ENCODE results near the gene COMMD2. TPM values are rescaled to one million over a fixed set of nuclear protein-coding genes. Genes with fewer than 3 reads are reported as not detected.

COMMD2 gene
- total RNA-seq, 1 donor from 2014 or later, result 22.4 TPM

- Histone ChIP-seq H3K9me3 (ENCODE audit: control insufficient read depth in 3 of 3, low read length in 3 of 3) (no peaks in the 10 kb centered on the region), H3K36me3 (ENCODE audit: control insufficient read depth in 3 of 3, insufficient read depth in 3 of 3, low read length in 3 of 3) (no peaks in the 10 kb centered on the region), H3K4me3 (ENCODE audit: low read length in 3 of 3) (no peak overlapping the region), H3K9ac (ENCODE audit: low read depth in 1 of 3, low read length in 3 of 3) (no peak overlapping the region), H3K27me3 (ENCODE audit: control insufficient read depth in 3 of 3, insufficient read depth in 3 of 3, low read length in 3 of 3) (no peaks in the 10 kb centered on the region), H3K4me1 (ENCODE audit: control insufficient read depth in 3 of 3, insufficient read depth in 3 of 3, low read length in 3 of 3) (peaks cover 0 to 3% (median 0%) of the 10 kb centered on the region in 3 donors), H3K27ac (ENCODE audit: low read depth, low read length) (no peak overlapping the region)
These were observed 38.3 kb downstream of the COMMD2 start for GRCh38 chr3:149713730-149714654.

GRCh38 chr3:149706905-149707304 is 45.4 kb downstream of the COMMD2 start:
- H3K27ac ChIP-seq (ENCODE audit: low read depth, low read length), result no peak overlapping the region

GRCh38 chr3:149705416-149705815 is 46.9 kb downstream of the COMMD2 start:
- Histone ChIP-seq H3K4me1 (ENCODE audit: control insufficient read depth in 3 of 3, insufficient read depth in 3 of 3, low read length in 3 of 3) (no peaks in the 10 kb centered on the region), H3K9me3 (ENCODE audit: control insufficient read depth in 3 of 3, low read length in 3 of 3) (no peaks in the 10 kb centered on the region), H3K27me3 (ENCODE audit: control insufficient read depth in 3 of 3, insufficient read depth in 3 of 3, low read length in 3 of 3) (no peaks in the 10 kb centered on the region), H3K36me3 (ENCODE audit: control insufficient read depth in 3 of 3, insufficient read depth in 3 of 3, low read length in 3 of 3) (no peaks in the 10 kb centered on the region), H3K27ac (ENCODE audit: low read depth, low read length) (no peak overlapping the region), H3K4me3 (ENCODE audit: low read length in 3 of 3) (no peak overlapping the region), H3K9ac (ENCODE audit: low read depth in 1 of 3, low read length in 3 of 3) (no peak overlapping the region)

More at GRCh38 chr3:149706905-149707304, 45.4 kb downstream of the COMMD2 start:
- H3K9me3 ChIP-seq (ENCODE audit: control insufficient read depth in 3 of 3, low read length in 3 of 3), result no peaks in the 10 kb centered on the region
- no peaks in the 10 kb centered on the region for H3K36me3 ChIP-seq (ENCODE audit: control insufficient read depth in 3 of 3, insufficient read depth in 3 of 3, low read length in 3 of 3)
- no peaks in the 10 kb centered on the region for H3K4me1 ChIP-seq (ENCODE audit: control insufficient read depth in 3 of 3, insufficient read depth in 3 of 3, low read length in 3 of 3)
- H3K9ac ChIP-seq (ENCODE audit: low read depth in 1 of 3, low read length in 3 of 3), result no peak overlapping the region
- H3K4me3 ChIP-seq (ENCODE audit: low read length in 3 of 3), result no peak overlapping the region
- no peaks in the 10 kb centered on the region for H3K27me3 ChIP-seq (ENCODE audit: control insufficient read depth in 3 of 3, insufficient read depth in 3 of 3, low read length in 3 of 3)

GRCh38 chr3:149703466-149703865 is 48.8 kb downstream of the COMMD2 start:
- no peaks in the 10 kb centered on the region for H3K27me3 ChIP-seq (ENCODE audit: control insufficient read depth in 3 of 3, insufficient read depth in 3 of 3, low read length in 3 of 3)
- no peak overlapping the region for H3K27ac ChIP-seq (ENCODE audit: low read depth, low read length)
- H3K9me3 ChIP-seq (ENCODE audit: control insufficient read depth in 3 of 3, low read length in 3 of 3), result peaks cover 0 to 3% (median 0%) of the 10 kb centered on the region in 3 donors
- no peak overlapping the region for H3K4me3 ChIP-seq (ENCODE audit: low read length in 3 of 3)
- H3K9ac ChIP-seq (ENCODE audit: low read depth in 1 of 3, low read length in 3 of 3), result no peak overlapping the region
- no peaks in the 10 kb centered on the region for H3K4me1 ChIP-seq (ENCODE audit: control insufficient read depth in 3 of 3, insufficient read depth in 3 of 3, low read length in 3 of 3)
- no peaks in the 10 kb centered on the region for H3K36me3 ChIP-seq (ENCODE audit: control insufficient read depth in 3 of 3, insufficient read depth in 3 of 3, low read length in 3 of 3)

GRCh38 chr3:149702691-149703441 is 49.4 kb downstream of the COMMD2 start:
- no peak overlapping the region for H3K4me3 ChIP-seq (ENCODE audit: low read length in 3 of 3)
- no peaks in the 10 kb centered on the region for H3K27me3 ChIP-seq (ENCODE audit: control insufficient read depth in 3 of 3, insufficient read depth in 3 of 3, low read length in 3 of 3)
- H3K27ac ChIP-seq (ENCODE audit: low read depth, low read length), result peak overlapping the region; percentile 49
- H3K36me3 ChIP-seq (ENCODE audit: control insufficient read depth in 3 of 3, insufficient read depth in 3 of 3, low read length in 3 of 3), result no peaks in the 10 kb centered on the region
- peaks cover 0 to 3% (median 0%) of the 10 kb centered on the region in 3 donors for H3K9me3 ChIP-seq (ENCODE audit: control insufficient read depth in 3 of 3, low read length in 3 of 3)
- H3K9ac ChIP-seq (ENCODE audit: low read depth in 1 of 3, low read length in 3 of 3), result no peak overlapping the region
- no peaks in the 10 kb centered on the region for H3K4me1 ChIP-seq (ENCODE audit: control insufficient read depth in 3 of 3, insufficient read depth in 3 of 3, low read length in 3 of 3)

GRCh38 chr3:149701977-149702350 is 50.3 kb downstream of the COMMD2 start:
- peaks cover 0 to 3% (median 0%) of the 10 kb centered on the region in 3 donors for H3K9me3 ChIP-seq (ENCODE audit: control insufficient read depth in 3 of 3, low read length in 3 of 3)
- H3K36me3 ChIP-seq (ENCODE audit: control insufficient read depth in 3 of 3, insufficient read depth in 3 of 3, low read length in 3 of 3), result no peaks in the 10 kb centered on the region
- H3K9ac ChIP-seq (ENCODE audit: low read depth in 1 of 3, low read length in 3 of 3), result no peak overlapping the region
- H3K27ac ChIP-seq (ENCODE audit: low read depth, low read length), result no peak overlapping the region
- H3K4me1 ChIP-seq (ENCODE audit: control insufficient read depth in 3 of 3, insufficient read depth in 3 of 3, low read length in 3 of 3), result no peaks in the 10 kb centered on the region
- H3K4me3 ChIP-seq (ENCODE audit: low read length in 3 of 3), result no peak overlapping the region
- no peaks in the 10 kb centered on the region for H3K27me3 ChIP-seq (ENCODE audit: control insufficient read depth in 3 of 3, insufficient read depth in 3 of 3, low read length in 3 of 3)

GRCh38 chr3:149701206-149701976 is 50.9 kb downstream of the COMMD2 start:
- Histone ChIP-seq H3K27me3 (ENCODE audit: control insufficient read depth in 3 of 3, insufficient read depth in 3 of 3, low read length in 3 of 3) (no peaks in the 10 kb centered on the region), H3K27ac (ENCODE audit: low read depth, low read length) (no peak overlapping the region)

More at GRCh38 chr3:149701206-149701976, 50.9 kb downstream of the COMMD2 start:
- Histone ChIP-seq H3K9ac (ENCODE audit: low read depth in 1 of 3, low read length in 3 of 3) (no peak overlapping the region), H3K4me1 (ENCODE audit: control insufficient read depth in 3 of 3, insufficient read depth in 3 of 3, low read length in 3 of 3) (no peaks in the 10 kb centered on the region), H3K9me3 (ENCODE audit: control insufficient read depth in 3 of 3, low read length in 3 of 3) (peaks cover 0 to 3% (median 0%) of the 10 kb centered on the region in 3 donors), H3K36me3 (ENCODE audit: control insufficient read depth in 3 of 3, insufficient read depth in 3 of 3, low read length in 3 of 3) (no peaks in the 10 kb centered on the region), H3K4me3 (ENCODE audit: low read length in 3 of 3) (no peak overlapping the region)

Small RNA genes lying within 50 kb of the gene (small RNA-seq; reads per million reads assigned to genes)
- not detected for gene RNU6-507P

Other genes with a start within 250 kb of the COMMD2 start
- gene WWTR1, start 94.5 kb downstream of the COMMD2 start, total RNA-seq, result 34.4 TPM
- gene ANKUB1, start 40.1 kb upstream of the COMMD2 start, total RNA-seq, result not detected
- gene RNF13, start 60.7 kb upstream of the COMMD2 start, total RNA-seq, result 98.6 TPM
- 142 TPM for gene PFN2, start 218.4 kb upstream of the COMMD2 start, total RNA-seq

Data from skeletal muscle tissue (tissue), 5 donors.